Mesenchymal stem cell (in vitro differentiated cells and primary cell): ENCODE data around the gene TIMM17A.

Source experiments
- DNase-seq: peaks from one replicate; pipeline ENCODE4 v3.0.0-alpha.2; 2013
- H2AFZ ChIP-seq: one replicate; pipeline ENCODE4 v1.6.1; 2013; ENCODE audit warnings: low read depth, mild to moderate bottlenecking, control low read depth, inconsistent platforms, low read length, moderate library complexity
- H2AK5ac ChIP-seq: 2 replicates; pipeline ENCODE4 v1.6.1; 2013; ENCODE audit warnings: low read length, moderate library complexity, mild to moderate bottlenecking, inconsistent platforms; ENCODE audit not compliant: severe bottlenecking
- H2BK120ac ChIP-seq: one replicate; pipeline ENCODE4 v1.6.1; 2013; ENCODE audit warnings: low read depth, mild to moderate bottlenecking, inconsistent platforms, low read length, moderate library complexity
- H2BK12ac ChIP-seq, 2 experiments: one replicate each; pipeline ENCODE4 v1.6.1; 2013; ENCODE audit warnings: inconsistent platforms in 2 of 2, low read length in 2 of 2, mild to moderate bottlenecking in 2 of 2, moderate library complexity in 2 of 2, control low read depth in 1 of 2
- H2BK15ac ChIP-seq: one replicate; pipeline ENCODE4 v1.6.1; 2013; ENCODE audit warnings: mild to moderate bottlenecking, low read depth, inconsistent platforms; ENCODE audit not compliant: poor library complexity, severe bottlenecking
- H2BK5ac ChIP-seq: 2 replicates; pipeline ENCODE4 v1.6.1; 2013; ENCODE audit warnings: low read depth, mild to moderate bottlenecking, low read length, control low read depth, inconsistent platforms; ENCODE audit not compliant: poor library complexity, severe bottlenecking
- H3K14ac ChIP-seq, 2 experiments: one replicate each; pipeline ENCODE4 v1.6.1; 2013; ENCODE audit warnings: inconsistent platforms in 2 of 2, low read length in 2 of 2, control low read depth in 1 of 2, mild to moderate bottlenecking in 1 of 2, moderate library complexity in 1 of 2
- H3K18ac ChIP-seq, 2 experiments: one replicate each; pipeline ENCODE4 v1.6.1; 2013; ENCODE audit warnings: inconsistent platforms in 2 of 2, low read length in 2 of 2, control low read depth in 1 of 2, low read depth in 1 of 2, mild to moderate bottlenecking in 1 of 2
- H3K23ac ChIP-seq, 2 experiments: one replicate each; pipeline ENCODE4 v1.6.1; 2013; ENCODE audit warnings: inconsistent platforms in 2 of 2, low read length in 2 of 2, mild to moderate bottlenecking in 2 of 2, moderate library complexity in 2 of 2, control low read depth in 1 of 2
- H3K27ac ChIP-seq: 2 replicates; pipeline ENCODE4 v1.5.1; 2013; ENCODE audit warnings: mild to moderate bottlenecking, moderate library complexity, low read length, control low read depth, inconsistent platforms; ENCODE audit not compliant: poor library complexity, severe bottlenecking
- H3K27me3 ChIP-seq, 2 experiments: 2 replicates each; pipeline versions ENCODE4 v1.6.1 to v1.7.0; 2013; ENCODE audit warnings: low read length in 2 of 2, mild to moderate bottlenecking in 2 of 2, moderate library complexity in 2 of 2, control low read depth in 1 of 2, inconsistent platforms in 1 of 2; ENCODE audit not compliant: control insufficient read depth in 1 of 2, insufficient read depth in 1 of 2
- H3K36me3 ChIP-seq, 2 experiments: 2 replicates each; pipeline versions ENCODE4 v1.6.1 to v1.7.0; 2013; ENCODE audit warnings: low read length in 2 of 2, control low read depth in 1 of 2, inconsistent platforms in 1 of 2, low read depth in 1 of 2, mild to moderate bottlenecking in 1 of 2; ENCODE audit not compliant: insufficient read depth in 2 of 2, control insufficient read depth in 1 of 2
- H3K4ac ChIP-seq, 2 experiments: one replicate each; pipeline ENCODE4 v1.6.1; 2013; ENCODE audit warnings: inconsistent platforms in 2 of 2, low read length in 2 of 2, mild to moderate bottlenecking in 2 of 2, moderate library complexity in 2 of 2, control low read depth in 1 of 2, low read depth in 1 of 2
- H3K4me1 ChIP-seq: 2 replicates; pipeline ENCODE4 v1.6.1; 2013; ENCODE audit warnings: low read depth, low read length, control low read depth; ENCODE audit not compliant: control insufficient read depth, insufficient read depth
- H3K4me2 ChIP-seq: 2 replicates; pipeline ENCODE4 v1.6.1; 2013; ENCODE audit warnings: low read length, mild to moderate bottlenecking, inconsistent platforms; ENCODE audit not compliant: poor library complexity, severe bottlenecking
- H3K4me3 ChIP-seq, 2 experiments: 2 replicates each; pipeline versions ENCODE4 v1.5.1 to v1.7.0; 2013; ENCODE audit warnings: low read length in 2 of 2, mild to moderate bottlenecking in 2 of 2, control low read depth in 1 of 2, low read depth in 1 of 2; ENCODE audit not compliant: insufficient read depth in 1 of 2
- H3K79me1 ChIP-seq: replicated peaks from 2 replicates; pipeline ENCODE4 v1.6.1; 2013; ENCODE audit warnings: mild to moderate bottlenecking, control low read depth, low read length, inconsistent platforms; ENCODE audit not compliant: poor library complexity, severe bottlenecking
- H3K9ac ChIP-seq: 2 replicates; pipeline ENCODE4 v1.7.0; 2013; ENCODE audit warnings: mild to moderate bottlenecking, low read length, moderate library complexity
- H3K9me3 ChIP-seq: 2 replicates; pipeline ENCODE4 v1.7.0; 2013; ENCODE audit warnings: mild to moderate bottlenecking, low read length; ENCODE audit not compliant: control insufficient read depth
- H4K8ac ChIP-seq: one replicate; pipeline ENCODE4 v1.6.1; 2013; ENCODE audit warnings: inconsistent platforms, mild to moderate bottlenecking, low read length, moderate library complexity
- H4K91ac ChIP-seq: one replicate; pipeline ENCODE4 v1.6.1; 2013; ENCODE audit warnings: mild to moderate bottlenecking, low read length, inconsistent platforms
- WGBS: methylation state at CpG from one replicate; pipeline ENCODE4 v1.1.7; 2013; ENCODE audit warnings: mixed read lengths; 5-methylcytosine and 5-hydroxymethylcytosine counted together

Gene TIMM17A

GRCh38 chr1:202016811-202017748, 61.8 kb downstream of the TIMM17A start:
- H3K4me2 ChIP-seq = no peak overlapping the region
- no peak overlapping the region for H4K91ac ChIP-seq
- H2BK15ac ChIP-seq = no peak overlapping the region
- 94% methylated on average over 19 of the region's 21 CpGs for WGBS
- H3K4ac ChIP-seq = no peak overlapping the region
- no peak overlapping the region for H3K18ac ChIP-seq
- H2BK5ac ChIP-seq = no peak overlapping the region
- no peak overlapping the region for H3K9ac ChIP-seq
- H2BK120ac ChIP-seq = no peak overlapping the region
- peaks cover 48% of the 10 kb centered on the region for H3K4me1 ChIP-seq
- H2AFZ ChIP-seq = no peak overlapping the region
- H3K27ac ChIP-seq = no peak overlapping the region
- peaks cover 24% of the 10 kb centered on the region for H3K79me1 ChIP-seq
- no peaks in the 10 kb centered on the region for H3K9me3 ChIP-seq
- DNase-seq = no peak
- H2BK12ac ChIP-seq = no peak overlapping the region
- no peak overlapping the region for H4K8ac ChIP-seq
- H3K36me3 ChIP-seq = peaks cover 0 to 61% of the 10 kb centered on the region in 2 experiments
- no peak overlapping the region for H3K14ac ChIP-seq
- no peak overlapping the region for H3K23ac ChIP-seq
- H3K27me3 ChIP-seq = peaks cover 0 to 16% of the 10 kb centered on the region in 2 experiments
- H3K4me3 ChIP-seq = no peak overlapping the region
- H2AK5ac ChIP-seq = no peak overlapping the region

- no peak overlapping the region for H3K27ac ChIP-seq
- WGBS = 77% methylated on average over 13 of the region's 18 CpGs
- H3K9me3 ChIP-seq = no peaks in the 10 kb centered on the region
- no peak overlapping the region for H3K4ac ChIP-seq
- H4K8ac ChIP-seq = no peak overlapping the region
- H2AFZ ChIP-seq = no peak overlapping the region
- H2BK5ac ChIP-seq = no peak overlapping the region
- peaks cover 0 to 15% of the 10 kb centered on the region in 2 experiments for H3K27me3 ChIP-seq
- no peak overlapping the region for H3K4me2 ChIP-seq
- no peak overlapping the region for H3K23ac ChIP-seq
- peaks cover 42% of the 10 kb centered on the region for H3K4me1 ChIP-seq
- no peak overlapping the region for H3K14ac ChIP-seq
- H2AK5ac ChIP-seq = no peak overlapping the region
- H2BK12ac ChIP-seq = no peak overlapping the region
- no peak overlapping the region for H2BK120ac ChIP-seq
- no peak for DNase-seq
- no peak overlapping the region for H2BK15ac ChIP-seq
- H3K4me3 ChIP-seq = no peak overlapping the region
- H3K79me1 ChIP-seq = peaks cover 21% of the 10 kb centered on the region
- no peak overlapping the region for H4K91ac ChIP-seq
- peaks cover 0 to 52% of the 10 kb centered on the region in 2 experiments for H3K36me3 ChIP-seq
- H3K18ac ChIP-seq = no peak overlapping the region
- H3K9ac ChIP-seq = no peak overlapping the region
These were observed 62.6 kb downstream of the TIMM17A start for GRCh38 chr1:202017749-202018467.

- no peak overlapping the region for H2AFZ ChIP-seq
- no peaks in the 10 kb centered on the region for H3K9me3 ChIP-seq
- H3K23ac ChIP-seq = no peak overlapping the region
- H3K27me3 ChIP-seq = peaks cover 0 to 15% of the 10 kb centered on the region in 2 experiments
- H3K4me3 ChIP-seq = no peak overlapping the region
- peak overlapping the region in 1 of 2 experiments; percentile 19 for H3K14ac ChIP-seq
- peaks cover 0 to 45% of the 10 kb centered on the region in 2 experiments for H3K36me3 ChIP-seq
- no peak overlapping the region for H2BK15ac ChIP-seq
- peak overlapping the region; percentile 7 for H2AK5ac ChIP-seq
- peak overlapping the region; percentile 64 for H4K91ac ChIP-seq
- no peak for DNase-seq
- peaks cover 15% of the 10 kb centered on the region for H3K79me1 ChIP-seq
- H2BK120ac ChIP-seq = no peak overlapping the region
- no peak overlapping the region for H2BK12ac ChIP-seq
- H3K4me2 ChIP-seq = no peak overlapping the region
- H3K27ac ChIP-seq = no peak overlapping the region
- 53% methylated on average over 16 of the region's 19 CpGs for WGBS
- H3K18ac ChIP-seq = peak overlapping the region in 1 of 2 experiments; percentile 52
- H4K8ac ChIP-seq = peak overlapping the region; percentile 35
- H3K4me1 ChIP-seq = peaks cover 40% of the 10 kb centered on the region
- H3K9ac ChIP-seq = no peak overlapping the region
- H3K4ac ChIP-seq = no peak overlapping the region
- H2BK5ac ChIP-seq = no peak overlapping the region
These were observed 63.3 kb downstream of the TIMM17A start for GRCh38 chr1:202018468-202019234.
